HG03095 (cell line): Measurements from ENCODE around the gene ZP3.
"Not testable (repeated sequence)": the region's sequence is repeated elsewhere in the genome, so short reads cannot be mapped to it uniquely, and the experiment has no call there.

ENCODE experiments used
- ATAC-seq: cut with Tn5 transposase; IDR thresholded peaks from one replicate; pipeline ENCODE4 v1.9.1; 2021; ENCODE audit warnings: moderate library complexity; ENCODE audit not compliant: unreplicated experiment

Gene ZP3

DNA sequence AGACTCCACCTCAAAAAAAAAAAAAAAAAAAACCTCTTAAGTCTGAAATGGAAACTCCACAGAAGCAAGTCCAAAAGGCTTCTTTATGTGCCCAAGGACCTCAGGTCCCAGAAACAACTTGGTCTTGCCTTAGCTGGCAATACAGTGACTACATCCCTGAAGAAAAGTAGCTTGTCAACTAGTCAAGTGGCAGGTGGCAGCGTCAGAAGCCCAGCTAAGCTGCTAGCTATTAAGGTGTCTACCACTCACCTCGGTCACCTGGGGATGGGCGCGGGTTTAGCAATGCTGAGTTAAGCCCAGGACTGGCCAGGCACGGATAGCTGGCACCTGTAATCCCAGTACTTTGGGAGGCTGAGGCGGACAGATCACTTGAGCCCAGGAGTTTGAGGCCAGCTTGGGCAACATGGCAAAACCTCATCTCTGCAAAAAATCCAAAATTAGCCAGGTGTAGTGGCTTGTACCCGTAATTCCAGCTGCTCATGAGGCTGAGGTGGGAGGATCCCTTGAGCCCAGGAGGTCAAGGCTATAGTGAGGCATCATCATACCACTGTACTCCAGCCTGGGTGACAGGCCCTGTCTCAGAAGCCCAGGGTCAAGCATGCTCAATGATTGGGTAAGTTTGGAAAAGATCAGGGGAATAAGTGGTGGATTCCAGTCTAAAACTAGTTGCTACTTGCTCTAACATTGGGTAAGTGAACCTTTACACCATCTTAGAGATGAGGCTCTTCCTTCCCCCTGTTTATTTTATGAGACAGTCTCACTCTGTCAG lies 14.6 kb downstream of the ZP3 start:
- ATAC-seq, result not testable (repeated sequence)

DNA sequence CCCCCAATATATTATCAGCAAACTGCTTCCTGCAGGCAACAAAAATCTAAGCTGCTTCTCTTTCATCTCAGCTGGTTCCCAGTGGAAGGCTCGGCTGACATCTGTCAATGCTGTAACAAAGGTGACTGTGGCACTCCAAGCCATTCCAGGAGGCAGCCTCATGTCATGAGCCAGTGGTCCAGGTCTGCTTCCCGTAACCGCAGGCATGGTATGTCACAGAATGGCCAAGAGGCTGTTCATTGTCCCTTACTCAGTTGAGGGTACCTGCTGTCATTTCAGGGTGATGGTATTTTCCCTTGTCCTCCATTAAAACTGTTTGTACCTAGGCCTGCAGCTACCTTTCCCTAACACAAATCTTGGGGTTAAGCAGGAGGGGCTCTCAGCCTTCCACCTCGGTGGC lies 15.7 kb downstream of the ZP3 start:
- ATAC-seq, result not testable (repeated sequence)

DNA sequence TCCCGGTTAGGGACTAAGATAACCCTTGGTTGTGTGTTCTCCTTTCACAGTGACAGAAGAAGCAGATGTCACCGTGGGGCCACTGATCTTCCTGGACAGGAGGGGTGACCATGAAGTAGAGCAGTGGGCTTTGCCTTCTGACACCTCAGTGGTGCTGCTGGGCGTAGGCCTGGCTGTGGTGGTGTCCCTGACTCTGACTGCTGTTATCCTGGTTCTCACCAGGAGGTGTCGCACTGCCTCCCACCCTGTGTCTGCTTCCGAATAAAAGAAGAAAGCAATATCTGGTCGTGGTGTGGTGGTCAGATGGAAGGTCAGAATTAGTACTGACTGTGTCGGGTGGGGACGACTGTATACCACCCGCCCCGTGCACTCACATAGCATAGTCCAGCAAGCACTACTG lies 17.0 kb downstream of the ZP3 start:
- peak; percentile 43 for ATAC-seq

DNA sequence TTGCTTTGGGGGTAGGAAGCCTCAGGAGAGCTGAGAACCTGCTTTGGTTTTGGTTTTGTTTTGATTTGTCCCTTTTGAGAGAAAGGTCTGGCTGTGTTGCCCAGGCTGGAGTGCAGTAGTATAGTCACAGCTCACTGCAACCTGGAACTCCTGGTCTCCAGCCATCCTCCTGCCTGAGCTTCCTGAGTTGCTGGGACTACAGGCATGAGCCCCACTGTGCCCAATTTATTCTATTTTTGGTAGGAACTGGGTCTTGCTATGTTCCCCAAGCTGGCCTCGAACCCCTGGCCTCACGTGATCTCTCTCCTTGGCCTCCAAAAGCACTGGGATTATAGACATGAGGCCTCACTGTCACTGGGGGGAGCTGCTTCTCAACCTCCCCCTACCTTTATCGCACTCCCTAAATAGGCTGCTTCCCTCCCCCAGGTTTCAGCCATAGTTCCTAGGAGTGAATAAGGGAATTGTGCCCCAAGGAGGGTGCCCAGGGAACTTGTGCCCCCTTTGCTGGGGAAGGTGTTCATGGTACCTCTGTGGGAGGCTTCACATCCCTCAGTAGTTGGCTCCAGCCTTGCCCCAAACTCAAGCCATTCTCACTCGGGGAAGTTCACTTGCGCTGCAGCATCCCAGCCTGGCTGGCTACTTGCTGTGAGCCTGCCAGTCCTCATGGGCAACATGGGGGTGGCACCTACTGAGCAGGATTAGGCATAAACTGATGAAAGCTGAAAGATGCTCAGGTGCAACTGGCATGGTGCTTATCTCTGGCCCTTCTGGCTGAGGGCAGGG lies 18.1 kb downstream of the ZP3 start:
- not testable (repeated sequence) for ATAC-seq

DNA sequence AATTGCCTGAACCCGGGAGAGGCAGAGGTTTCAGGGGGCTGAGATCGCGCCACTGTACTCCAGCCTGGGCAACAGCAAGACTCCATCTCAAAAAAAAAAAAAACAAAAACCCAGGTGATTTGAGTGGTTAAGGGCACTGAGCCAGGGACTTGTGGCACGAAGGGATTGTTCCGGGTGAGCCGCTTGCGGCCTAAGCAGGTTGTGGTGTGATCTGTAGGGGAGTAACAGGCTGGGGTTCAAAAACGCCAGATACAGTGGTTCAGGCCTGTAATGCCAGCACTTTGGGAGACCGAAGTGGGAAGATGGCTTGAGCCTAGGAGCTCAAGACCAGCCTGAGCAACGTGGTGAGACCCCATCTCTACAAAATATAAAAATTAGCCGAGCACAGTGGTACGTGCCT lies 19.1 kb downstream of the ZP3 start:
- ATAC-seq, result not testable (repeated sequence)

DNA sequence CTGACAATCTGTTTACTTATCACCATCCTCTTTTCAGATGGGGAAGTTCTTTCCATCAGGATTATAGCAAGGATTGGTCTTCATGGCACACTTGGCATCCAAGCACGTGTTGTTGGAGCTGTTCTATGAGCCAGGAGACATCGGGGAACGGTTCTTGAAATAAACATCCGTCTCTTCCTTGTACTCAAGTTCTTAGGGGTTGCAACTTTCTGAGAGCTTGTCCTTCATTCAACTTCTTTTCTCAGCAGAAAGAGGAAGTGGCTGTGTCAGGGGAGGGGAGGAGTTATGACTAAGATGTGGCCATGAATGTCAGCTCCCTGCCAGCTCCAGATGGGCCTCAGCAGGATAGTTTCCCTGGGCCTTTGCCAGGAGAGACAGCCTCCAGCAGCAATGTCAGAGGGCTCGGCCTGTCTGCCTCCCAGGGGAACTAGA lies 20.8 kb downstream of the ZP3 start:
- peak; percentile 80 for ATAC-seq

DNA sequence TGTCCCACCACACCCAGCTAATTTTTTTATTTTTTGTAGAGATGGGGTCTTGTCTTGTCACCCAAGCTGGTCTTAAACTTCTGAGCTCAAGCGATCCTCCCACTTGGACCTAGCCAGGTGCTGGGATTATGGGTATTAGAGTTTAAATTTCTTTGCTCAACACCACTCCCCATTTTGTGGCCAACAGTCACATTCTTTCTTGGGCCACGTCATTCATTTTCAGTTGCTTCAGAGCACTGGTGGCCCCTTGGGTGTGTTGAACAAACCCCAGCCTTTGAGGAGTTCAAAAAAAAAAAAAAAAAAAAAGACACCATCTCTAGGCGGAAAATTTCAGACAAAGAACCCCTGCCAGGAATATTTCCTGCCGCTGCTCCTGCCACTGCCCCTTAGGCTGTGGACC lies 32.3 kb downstream of the ZP3 start:
- not testable (repeated sequence) for ATAC-seq

DNA sequence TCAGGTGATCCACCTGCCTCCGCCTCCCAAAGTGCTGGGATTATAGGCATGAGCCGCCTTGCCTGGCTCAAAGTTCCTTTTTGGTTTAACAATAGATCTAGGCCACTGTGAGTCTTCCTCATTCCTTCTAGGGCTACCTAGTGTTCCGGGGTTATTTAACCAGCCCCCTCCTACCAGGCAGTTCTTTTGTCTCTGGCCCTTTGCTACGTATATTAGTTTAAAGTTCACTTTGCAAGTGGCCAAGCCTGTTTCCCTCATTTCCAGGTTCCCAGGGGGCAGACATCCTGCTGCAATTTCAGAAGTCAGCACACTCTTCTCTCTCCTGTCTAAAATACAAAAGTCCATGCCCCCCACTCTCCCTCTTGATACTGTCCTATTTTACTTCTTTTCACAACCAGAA lies 33.8 kb downstream of the ZP3 start:
- not testable (repeated sequence) for ATAC-seq

DNA sequence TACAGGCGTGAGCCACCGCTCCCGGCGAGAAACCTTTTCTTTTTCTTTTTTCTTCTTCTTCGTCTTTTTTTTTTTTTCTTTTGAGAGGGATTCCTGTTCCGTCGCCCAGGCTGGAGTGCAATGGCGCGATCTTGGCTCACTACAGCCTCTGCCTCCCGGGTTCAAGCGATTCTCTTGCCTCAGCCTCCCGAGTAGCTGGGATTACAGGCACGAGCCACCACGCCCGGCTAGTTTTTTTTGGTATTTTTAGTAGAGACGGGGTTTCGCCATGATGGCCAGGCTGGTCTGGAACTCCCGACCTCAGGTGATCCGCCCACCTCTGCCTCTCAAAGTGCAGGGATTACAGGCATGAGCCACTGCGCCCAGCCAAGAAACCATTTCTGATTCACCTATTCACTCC lies 36.0 kb downstream of the ZP3 start:
- not testable (repeated sequence) for ATAC-seq

DNA sequence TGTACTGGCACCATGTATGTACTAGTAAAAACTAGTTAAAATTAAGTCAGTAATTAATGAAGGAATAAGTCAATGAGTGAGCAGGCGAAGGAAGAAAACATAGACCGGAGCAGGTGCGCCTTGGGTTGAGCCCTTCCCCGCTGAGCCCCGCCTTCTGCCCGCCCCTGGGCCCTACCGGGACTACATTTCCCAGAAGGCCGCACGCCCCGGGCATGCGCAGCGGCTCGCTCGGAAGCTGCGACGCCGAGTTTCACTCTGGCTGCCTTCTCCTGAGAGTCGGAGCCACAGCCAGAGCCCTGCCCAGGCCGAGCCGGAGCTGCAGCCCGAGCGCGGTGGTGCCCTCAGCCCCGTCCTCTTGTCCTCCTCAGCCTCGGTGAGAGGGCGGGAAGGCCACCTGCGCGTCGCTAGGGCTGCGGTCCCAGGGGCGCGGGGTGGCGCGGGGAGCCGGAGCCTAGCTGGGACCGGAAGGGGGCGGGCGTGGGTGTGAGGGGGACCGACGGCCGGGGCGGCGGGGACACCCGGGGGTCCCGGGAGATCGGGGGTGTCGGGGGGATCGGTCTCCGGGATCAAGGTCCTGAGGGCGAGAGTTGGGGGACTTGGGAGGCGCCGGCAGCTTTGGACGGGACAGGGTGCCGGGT lies 36.8 kb downstream of the ZP3 start, which contains the start of gene DTX2:
DTX2 (plus strand) TSS at position 246 of the 638 bp plus-strand sequence. CDS start 18,801 bp downstream, outside the sequence.
- ATAC-seq, result peak; percentile 97

DNA sequence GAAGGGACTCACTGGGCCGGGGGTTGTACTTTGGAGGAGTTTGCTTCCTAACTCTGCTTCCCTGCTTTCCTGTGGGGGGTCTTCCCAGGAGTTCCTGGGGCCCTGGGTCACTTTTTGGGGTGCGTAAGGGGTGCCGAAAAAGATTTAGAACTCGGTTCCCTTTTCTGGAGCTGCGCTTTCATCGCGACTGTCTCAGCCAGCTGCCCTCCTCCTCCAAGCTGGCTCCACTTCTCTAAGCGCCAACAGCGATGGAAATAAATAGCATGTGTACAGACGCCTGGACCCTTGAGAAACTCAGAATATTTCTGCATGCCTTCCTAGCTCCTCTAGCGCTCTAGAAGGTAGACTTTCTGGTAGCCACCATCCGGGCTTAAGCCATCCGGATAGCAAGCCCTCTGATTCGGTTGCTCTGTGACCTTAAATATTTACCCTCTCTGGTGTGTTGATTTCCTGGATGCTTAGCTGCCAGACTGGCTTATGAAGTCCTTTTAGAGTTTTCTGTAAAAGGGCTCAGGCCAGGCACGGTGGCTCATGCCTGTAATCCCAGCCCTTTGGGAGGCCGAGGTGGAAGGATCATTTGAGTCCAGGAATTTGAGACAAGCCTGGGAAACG lies 37.6 kb downstream of the ZP3 start:
- not testable (repeated sequence) for ATAC-seq

DNA sequence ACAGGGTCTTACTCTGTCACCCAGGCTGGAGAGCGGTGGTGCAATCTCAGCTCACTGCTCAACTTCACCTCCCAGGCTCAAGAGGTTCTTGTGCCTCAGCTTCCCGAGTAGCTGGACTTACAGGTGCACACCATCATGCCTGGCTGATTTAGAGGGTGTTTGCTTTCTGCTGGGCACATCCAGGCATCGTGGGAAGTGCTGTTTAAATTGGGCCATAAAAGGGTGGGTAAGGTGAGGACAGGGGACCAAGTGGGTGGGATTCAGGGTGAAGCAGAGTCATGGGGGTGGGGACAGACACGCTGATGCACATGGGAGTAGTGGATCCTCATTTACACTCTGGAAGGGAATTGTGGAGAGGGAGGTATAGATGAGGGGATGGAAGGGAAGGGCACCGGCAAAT lies 40.2 kb downstream of the ZP3 start:
- not testable (repeated sequence) for ATAC-seq

DNA sequence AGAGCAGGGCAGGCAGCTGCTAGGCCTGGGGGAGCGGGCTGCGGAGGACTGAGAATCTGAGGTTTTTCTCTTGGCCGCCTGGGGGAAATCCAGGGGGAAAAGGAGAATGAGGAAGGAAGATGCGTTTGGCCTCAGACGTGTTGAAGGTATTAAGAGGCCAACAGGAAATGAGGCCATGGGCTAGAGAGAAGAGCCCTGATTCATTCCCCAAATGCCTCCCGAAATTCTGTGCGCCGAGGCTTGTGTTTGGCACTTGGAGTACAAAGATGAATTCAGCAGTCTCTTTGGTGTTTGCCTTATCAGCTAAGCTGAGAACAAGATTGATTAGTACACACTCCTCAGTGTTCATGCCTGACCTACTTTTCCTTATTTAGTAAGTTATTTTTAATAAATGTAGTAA lies 41.2 kb downstream of the ZP3 start:
- ATAC-seq, result not testable (repeated sequence)

DNA sequence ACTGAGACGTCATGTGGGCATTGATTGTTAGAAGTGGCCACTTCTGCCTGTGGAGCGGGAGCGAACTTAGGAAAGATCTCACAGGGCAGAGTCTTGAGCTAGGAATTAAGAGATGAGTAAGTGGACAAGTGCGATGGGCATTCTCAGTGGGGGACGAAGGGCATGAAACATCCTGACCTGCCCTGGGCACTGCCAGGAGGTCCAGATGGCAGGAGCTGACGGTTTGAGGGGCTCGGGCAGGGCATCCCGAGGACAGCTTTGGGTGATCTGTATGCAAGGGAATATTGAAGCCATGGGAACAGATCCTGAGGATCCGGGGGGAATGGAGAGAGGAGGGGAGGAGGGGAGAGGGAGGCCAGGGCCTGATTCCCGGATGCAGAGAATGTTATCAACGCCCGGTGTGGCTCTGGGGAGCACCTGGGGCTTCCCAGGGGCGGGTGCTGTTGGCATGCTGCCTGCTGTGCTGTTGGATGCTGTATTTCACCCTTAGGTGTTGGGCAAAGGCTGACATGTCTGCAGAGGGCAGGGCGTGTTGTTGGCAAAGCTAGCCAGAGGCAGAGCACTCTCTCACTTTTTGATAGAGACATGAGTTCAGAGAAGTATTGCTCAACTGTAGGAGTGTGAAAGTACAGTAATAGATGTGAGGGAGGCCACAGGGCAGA lies 43.1 kb downstream of the ZP3 start:
- ATAC-seq, result not testable (repeated sequence)

DNA sequence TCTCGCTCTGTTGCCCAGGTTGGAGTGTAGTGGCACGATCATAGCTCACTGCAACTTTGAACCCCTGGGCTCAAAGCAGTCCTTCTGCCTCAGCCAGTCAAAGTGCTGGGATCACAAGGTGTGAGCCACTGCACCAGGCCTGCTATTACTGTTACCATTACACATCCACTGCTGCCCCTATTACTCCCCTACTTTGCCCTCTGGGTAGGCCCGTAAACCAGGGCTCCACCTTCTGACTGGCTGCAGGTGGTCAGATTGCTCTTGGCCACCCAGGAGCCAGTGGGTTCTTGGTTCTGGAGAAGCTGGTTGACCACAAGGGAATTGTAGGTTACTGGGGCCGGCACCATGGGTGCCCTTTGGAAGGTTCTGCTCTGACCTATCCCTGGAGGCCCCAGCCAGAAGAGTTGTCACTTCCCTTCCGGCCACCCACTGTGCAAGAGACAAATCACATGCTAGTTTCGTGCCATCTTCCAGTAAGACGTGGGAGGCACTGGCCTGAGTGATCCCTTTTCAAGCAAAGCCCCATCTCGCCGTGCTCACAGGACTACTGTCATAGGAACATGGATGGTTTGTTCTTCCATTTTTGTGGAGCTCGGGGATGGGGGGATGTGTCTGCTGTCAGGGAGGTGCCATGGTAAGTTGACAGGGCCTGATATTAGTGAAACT lies 46.9 kb downstream of the ZP3 start:
- ATAC-seq, result not testable (repeated sequence)

DNA sequence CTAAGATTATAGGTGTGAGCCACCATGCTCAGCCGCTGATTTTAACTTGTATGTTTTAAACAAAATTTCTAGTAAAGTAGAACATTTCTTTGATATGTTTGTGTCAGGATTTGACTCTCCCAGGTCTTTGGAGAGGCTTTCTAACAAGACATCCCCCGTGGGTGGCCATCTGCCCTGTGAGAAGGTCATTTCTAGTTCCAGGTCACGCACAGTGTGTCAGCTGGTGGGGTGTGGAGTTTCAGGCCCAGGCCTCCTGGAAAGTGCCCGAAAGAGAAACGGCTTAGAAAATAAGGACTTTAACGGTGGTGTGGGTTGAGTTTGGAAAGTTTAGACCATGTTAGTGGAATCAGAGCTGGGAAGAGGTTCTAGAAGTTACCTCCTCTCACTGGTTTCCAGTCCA lies 48.3 kb downstream of the ZP3 start:
- ATAC-seq, result not testable (repeated sequence)

DNA sequence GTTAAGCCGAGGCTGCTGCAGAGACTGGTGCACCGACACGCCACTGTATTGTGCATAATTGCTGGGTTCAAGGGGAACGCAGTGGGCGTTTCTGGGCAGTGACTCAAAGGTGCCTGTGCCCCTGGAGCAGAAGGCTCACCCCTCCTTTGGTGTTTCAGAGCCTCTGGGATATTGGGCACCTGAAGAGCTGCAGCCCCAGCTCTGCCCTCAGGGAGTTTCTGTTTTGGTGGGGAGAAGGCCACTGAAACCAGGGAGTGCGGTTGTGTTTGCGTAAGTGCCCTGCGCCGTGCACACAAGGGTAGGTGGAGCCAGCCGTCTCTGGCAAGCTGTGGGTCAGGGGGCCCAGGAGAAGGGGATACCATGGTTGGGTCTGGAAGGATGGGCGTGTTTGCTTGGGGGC lies 51.5 kb downstream of the ZP3 start:
- not testable (repeated sequence) for ATAC-seq

DNA sequence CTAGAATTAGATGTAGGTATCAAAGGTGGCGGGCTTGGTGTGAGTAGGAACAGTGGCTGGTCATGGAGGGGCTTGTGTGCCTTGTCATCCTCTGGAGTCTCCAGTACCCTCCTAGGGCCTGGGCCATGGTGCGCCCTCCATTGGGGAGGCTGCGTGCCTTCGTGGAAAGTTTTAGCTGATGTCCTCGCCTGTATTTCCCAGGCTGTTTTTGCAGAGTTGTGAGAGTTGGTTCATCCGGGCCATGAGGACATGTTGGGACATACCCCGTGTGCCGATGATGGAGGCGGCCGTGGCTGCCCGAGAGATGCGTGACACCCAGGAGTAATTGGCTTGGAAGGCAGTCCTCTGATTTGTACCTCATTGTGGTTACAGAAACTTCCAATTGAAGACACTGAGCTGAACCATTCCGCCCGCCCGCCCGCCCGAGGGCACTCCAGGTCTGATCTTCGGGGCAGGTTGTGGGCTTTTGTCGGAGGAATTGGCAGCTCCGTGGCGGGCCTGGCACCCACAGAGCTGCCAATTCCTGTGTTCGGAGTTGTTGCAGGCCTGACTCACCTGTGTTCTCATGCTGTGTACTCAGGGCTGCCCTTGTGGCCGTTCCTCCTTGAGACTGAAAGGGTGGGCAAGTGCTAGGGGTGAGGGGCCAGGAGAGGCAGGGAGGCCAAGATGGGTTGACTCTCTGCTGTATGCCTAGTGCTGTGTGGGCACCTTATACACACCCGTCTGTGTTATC lies 52.2 kb downstream of the ZP3 start:
- not testable (repeated sequence) for ATAC-seq

DNA sequence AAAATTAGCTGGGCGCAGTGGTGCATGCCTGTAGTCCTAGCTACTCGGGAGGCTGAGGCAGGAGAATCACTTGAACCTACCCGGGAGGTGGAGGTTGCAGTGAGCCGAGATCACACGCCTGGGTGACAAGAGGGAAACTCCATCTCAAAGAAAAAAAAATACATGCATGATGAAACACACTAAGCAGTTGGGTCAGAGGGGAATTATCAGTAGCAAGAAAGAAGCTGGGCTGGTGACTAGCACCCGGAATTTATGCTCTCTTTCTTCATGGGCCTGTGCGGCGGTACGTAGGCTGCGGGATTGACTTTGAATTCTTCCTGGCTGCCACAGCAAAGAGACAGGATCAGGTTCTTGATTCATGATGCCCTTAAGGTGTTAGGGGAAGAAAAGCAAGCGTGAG lies 54.9 kb downstream of the ZP3 start:
- ATAC-seq, result not testable (repeated sequence)
